ENCODE measurements around the gene GCC1.

The GCC1 gene

DNA sequence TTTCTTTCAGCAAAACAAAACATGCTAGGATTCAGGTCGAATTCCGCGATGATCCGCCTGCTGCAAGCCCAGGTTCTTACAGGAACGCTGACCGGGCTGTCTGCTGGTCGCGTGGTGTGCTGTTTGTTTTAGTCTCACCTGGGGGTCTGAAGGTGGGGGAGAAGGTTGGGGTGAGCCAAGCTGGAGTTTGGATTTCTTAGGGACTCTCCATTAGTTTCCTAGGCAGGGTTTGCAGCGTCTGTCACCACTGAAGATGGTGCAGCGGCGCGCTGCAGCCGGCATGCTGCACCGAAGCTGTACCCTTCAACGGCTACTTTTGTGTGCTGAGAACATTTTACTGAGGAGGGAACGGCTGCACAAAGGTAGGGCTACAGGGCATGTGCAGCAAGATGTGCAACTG is 48.7 kb downstream of the GCC1 start:
- DNase-seq (ENCODE audit: low spot score) = no peak

DNA sequence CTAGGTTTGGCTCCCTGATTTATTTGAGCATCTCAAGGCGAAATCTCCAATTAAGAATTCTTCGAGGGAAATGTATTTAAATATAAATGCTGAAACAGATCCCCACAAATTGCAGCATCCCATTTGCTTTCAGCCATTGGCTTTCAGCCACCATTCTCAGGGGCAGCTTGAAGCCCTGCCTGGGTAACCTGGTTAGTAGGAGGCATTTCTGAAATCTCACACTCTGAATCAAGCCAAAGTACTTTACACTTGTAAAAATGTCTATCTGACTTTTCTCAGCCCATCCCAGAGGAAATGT is 49.1 kb downstream of the GCC1 start:
- DNase-seq (ENCODE audit: low spot score) = no peak

DNA sequence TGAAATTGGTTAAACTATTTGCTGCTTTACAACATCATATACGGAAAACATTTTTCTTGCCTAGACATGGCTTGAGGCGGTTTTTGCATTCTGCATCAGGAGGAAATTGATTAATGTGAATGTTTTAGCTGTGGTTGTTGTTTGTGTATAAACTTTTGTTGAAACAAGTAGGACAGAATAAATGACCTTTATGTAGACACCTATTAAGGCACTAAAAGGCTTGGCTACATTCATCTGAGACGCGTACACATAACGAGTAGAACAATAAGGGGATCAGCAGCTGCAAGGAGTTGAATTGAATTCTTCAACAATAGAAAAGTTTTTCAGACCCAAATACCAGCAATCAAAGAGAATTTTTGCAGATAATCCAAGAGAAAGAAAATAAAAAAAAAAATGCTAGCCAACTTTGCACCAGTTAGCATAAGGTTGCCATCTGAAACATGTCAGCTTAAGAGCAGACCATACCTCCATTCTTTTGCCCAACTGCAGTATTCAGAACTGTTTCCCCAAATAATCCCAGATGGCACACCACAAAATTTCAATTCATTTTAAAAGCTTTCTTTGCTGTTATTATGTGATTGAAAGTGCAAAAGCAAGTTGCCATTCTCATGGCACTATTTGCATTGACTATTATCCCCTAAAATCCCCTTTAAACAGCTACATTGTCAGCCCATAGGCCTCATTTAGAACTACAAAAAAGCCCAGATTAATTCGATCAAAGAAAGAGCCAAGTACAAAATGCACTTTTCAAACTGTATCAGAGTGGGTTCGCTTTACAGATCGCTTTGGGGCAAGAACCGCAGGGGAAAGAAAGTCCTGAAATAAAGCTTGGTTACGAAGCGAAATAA is 49.6 kb downstream of the GCC1 start:
- DNase-seq (ENCODE audit: low spot score) = no peak

DNA sequence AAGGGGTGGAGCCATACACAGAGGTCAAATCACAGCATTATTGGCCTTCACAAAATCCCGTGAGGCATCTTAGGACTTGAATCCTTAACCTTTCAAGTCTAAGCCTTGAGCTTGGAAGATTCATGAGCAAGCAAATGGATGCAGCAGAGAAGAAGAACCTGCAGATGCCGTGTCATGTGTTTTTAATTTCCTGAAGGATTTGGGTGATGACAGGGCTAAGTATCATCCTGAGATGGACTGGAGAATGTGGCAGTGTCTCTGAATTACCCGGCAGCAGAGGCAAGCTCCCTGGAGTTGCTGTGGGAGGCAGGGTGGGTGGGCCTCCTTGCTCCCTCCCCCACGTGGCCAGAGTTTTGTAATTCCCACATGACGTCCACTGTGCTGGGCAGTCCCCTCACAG is 50.8 kb downstream of the GCC1 start:
- no peak for DNase-seq (ENCODE audit: low spot score)

DNA sequence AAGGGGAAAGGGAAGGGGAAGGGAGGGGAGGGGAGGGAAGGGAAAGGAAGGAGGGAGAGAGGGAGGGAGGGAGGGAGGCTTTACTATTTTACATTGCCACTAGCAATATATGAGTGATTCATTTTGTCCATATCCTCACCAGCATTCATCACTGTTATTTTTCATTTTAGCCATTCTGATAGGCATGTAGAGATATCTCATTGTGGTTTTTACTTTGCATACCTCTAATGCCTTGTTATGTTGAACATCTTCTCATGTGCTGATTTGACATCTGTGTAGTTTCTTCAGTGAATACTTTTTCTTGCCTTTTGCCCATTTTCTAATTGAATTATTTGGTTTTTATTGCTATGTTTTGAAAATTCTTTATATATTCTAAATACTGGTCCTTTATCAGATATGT is 52.7 kb downstream of the GCC1 start:
- no peak for DNase-seq (ENCODE audit: low spot score)

DNA sequence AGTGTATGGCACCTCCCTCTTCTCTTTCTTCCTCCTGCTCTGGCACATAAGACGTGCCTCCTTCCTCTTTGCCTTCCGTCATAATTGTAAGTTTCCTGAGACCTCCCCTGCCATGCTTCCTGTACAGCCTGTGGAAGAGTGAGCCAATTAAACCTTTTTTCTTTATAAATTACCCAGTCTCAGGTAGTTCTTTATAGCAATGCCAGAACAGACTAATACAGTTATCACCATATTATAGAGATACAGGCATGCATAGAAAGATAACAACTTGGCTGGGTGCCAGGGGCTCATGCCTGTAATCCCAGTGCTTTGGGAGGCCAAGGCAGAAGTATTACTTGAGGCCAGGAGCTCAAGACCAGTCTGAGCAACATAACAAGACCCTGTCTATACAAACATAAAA is 53.2 kb downstream of the GCC1 start:
- DNase-seq (ENCODE audit: low spot score) = no peak
